A549 treated with Hydrocortisone at 1 μM for 4 hours (cell line): ENCODE results near the gene KCND1. TPM values are rescaled to one million over a fixed set of nuclear protein-coding genes. Genes with fewer than 3 reads are reported as not detected.

Experiments
- total RNA-seq: library from RNA; stranded (reverse); fragments of 200-300 nt; extraction: Qiagen RNA extraction; gene quantifications from 5 replicates; pipeline ENCODE4 v1.2.3, GENCODE V29; 2022

Gene KCND1
- total RNA-seq, result 0.88 to 1.3 TPM (median 0.92 TPM) in 5 replicates

GRCh38 chrX:48971249-48972219 lies at the start of gene KCND1:
Gene KCND1, minus strand, starts transcription at chrX:48971844. Its CDS starts 1,573 bp downstream, at chrX:48970271.

GRCh38 chrX:49002091-49002935 lies 30.7 kb upstream of the KCND1 start, which contains the start of gene GRIPAP1:
Gene GRIPAP1, minus strand, starts transcription at chrX:49002264. Its CDS starts 35 bp downstream, at chrX:49002229.

GRCh38 chrX:48957477-48957826 lies 14.2 kb downstream of the KCND1 start, which contains the start of gene OTUD5:
Gene OTUD5, minus strand, starts transcription at chrX:48957607. Its CDS starts 37 bp downstream, at chrX:48957570.

GRCh38 chrX:48918643-48919340 lies 52.9 kb downstream of the KCND1 start, which contains the start of gene PIM2:
Gene PIM2, minus strand, starts transcription at chrX:48919024. Its CDS starts 190 bp downstream, at chrX:48918834.

GRCh38 chrX:48911412-48912182 lies 60.0 kb downstream of the KCND1 start, which contains the start of gene SLC35A2:
Gene SLC35A2, minus strand, starts transcription at chrX:48911646. Its CDS starts 10 bp downstream, at chrX:48911636.

Other genes starting within 250 kb of the KCND1 start
- gene GLOD5, start 210.1 kb downstream of the KCND1 start, total RNA-seq, result not detected in 5 replicates
- not detected in 5 replicates for gene GATA1, start 185.3 kb downstream of the KCND1 start, total RNA-seq
- gene HDAC6, start 169.8 kb downstream of the KCND1 start, total RNA-seq, result 25.3 to 30.4 TPM (median 28.9 TPM) in 5 replicates
- 0.07 to 0.10 TPM in 2 of 5 replicates, not detected in the others for gene ERAS, start 145.3 kb downstream of the KCND1 start, total RNA-seq
- 12.9 to 50.9 TPM (median 44.9 TPM) in 5 replicates for gene PCSK1N, start 136.2 kb downstream of the KCND1 start, total RNA-seq
- 85.6 to 110 TPM (median 100 TPM) in 5 replicates for gene TIMM17B, start 74.1 kb downstream of the KCND1 start, total RNA-seq
- 86.1 to 104 TPM (median 88.5 TPM) in 5 replicates for gene PQBP1, start 73.9 kb downstream of the KCND1 start, total RNA-seq
- gene SLC35A2, start 60.2 kb downstream of the KCND1 start, total RNA-seq, result 55.6 to 63.4 TPM (median 62.4 TPM) in 5 replicates
- 8.7 to 9.6 TPM (median 9.0 TPM) in 5 replicates for gene PIM2, start 52.8 kb downstream of the KCND1 start, total RNA-seq
- 59.0 to 65.6 TPM (median 62.0 TPM) in 5 replicates for gene OTUD5, start 14.2 kb downstream of the KCND1 start, total RNA-seq
- 17.3 to 21.8 TPM (median 18.1 TPM) in 5 replicates for gene GRIPAP1, start 30.4 kb upstream of the KCND1 start, total RNA-seq
- gene TFE3, start 71.5 kb upstream of the KCND1 start, total RNA-seq, result 45.3 to 50.5 TPM (median 48.5 TPM) in 5 replicates
- gene CCDC120, start 87.2 kb upstream of the KCND1 start, total RNA-seq, result 2.7 to 4.1 TPM (median 3.5 TPM) in 5 replicates
- gene PRAF2, start 102.2 kb upstream of the KCND1 start, total RNA-seq, result 31.7 to 45.8 TPM (median 41.5 TPM) in 5 replicates
- gene WDR45, start 108.0 kb upstream of the KCND1 start, total RNA-seq, result 50.5 to 59.4 TPM (median 56.0 TPM) in 5 replicates
- gene GPKOW, start 151.9 kb upstream of the KCND1 start, total RNA-seq, result 20.7 to 26.0 TPM (median 23.0 TPM) in 5 replicates
- gene MAGIX, start 190.9 kb upstream of the KCND1 start, total RNA-seq, result 2.4 to 3.8 TPM (median 3.5 TPM) in 5 replicates
- gene PLP2, start 200.1 kb upstream of the KCND1 start, total RNA-seq, result 306 to 450 TPM (median 442 TPM) in 5 replicates
- 13.5 to 17.3 TPM (median 15.7 TPM) in 5 replicates for gene PRICKLE3, start 214.5 kb upstream of the KCND1 start, total RNA-seq
- 2.5 to 2.9 TPM (median 2.8 TPM) in 5 replicates for gene SYP, start 228.3 kb upstream of the KCND1 start, total RNA-seq